D721Med (cell line): ENCODE data around the gene ARPIN.
A peak's percentile ranks its signal among the peaks of the same experiment; 100 is the strongest.
"Not testable (repeated sequence)": the region's sequence is repeated elsewhere in the genome, so short reads cannot be mapped to it uniquely, and the experiment has no call there.

ENCODE experiments used
- DNase-seq: peaks from one replicate; pipeline ENCODE4 v3.0.0; 2011; ENCODE audit warnings: low spot score; ENCODE audit not compliant: insufficient read length
- FAIRE-seq: peaks from 2 replicates; lab custom pipeline; 2011; peaks lifted over from hg19 to GRCh38; lab: Jason Lieb, UNC
- CTCF ChIP-seq: IDR thresholded peaks from 2 replicates; pipeline ENCODE4 v1.5.1; 2012; ENCODE audit warnings: mild to moderate bottlenecking, control low read depth; ENCODE audit not compliant: insufficient read depth; ENCODE audit errors: missing control alignments

ARPIN gene

DNA sequence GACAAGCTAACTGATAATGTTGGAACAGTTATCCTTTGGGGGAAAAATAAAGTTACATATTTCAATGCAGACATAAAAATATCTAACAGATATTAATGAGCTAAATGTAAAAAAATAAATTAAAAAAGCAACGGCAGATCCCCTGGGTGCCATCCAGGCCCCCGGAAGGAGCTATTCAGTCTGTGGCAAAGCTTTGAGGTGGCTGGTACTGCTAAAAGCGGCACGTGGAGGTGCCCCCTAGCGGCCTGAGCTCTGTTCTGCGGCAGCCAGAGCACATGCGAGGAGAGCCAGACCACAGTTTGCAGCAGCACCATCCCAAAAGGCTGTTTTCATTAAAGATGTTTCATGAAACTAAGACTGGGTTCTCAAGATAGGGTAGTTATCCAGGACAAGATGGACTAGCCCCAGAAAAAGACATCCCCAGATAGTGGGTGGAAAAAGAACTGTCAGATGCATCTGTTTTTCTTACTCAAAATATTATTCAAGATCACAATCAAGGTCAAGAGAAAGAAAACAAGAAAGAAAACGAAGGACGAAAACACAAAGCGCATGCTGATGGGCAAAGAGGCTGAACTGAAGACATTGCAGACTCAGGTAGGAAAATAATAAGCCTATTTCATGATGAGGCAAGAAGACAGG is 37.7 kb downstream of the ARPIN start:
- DNase-seq (peak; percentile 42), FAIRE-seq (no peak)
- peak; percentile 97 for TF ChIP-seq CTCF

GRCh38 chr15:89870688-89871288 is 42.0 kb downstream of the ARPIN start:
- TF ChIP-seq CTCF, result no peak
- no peak for FAIRE-seq
- no peak for DNase-seq

DNA sequence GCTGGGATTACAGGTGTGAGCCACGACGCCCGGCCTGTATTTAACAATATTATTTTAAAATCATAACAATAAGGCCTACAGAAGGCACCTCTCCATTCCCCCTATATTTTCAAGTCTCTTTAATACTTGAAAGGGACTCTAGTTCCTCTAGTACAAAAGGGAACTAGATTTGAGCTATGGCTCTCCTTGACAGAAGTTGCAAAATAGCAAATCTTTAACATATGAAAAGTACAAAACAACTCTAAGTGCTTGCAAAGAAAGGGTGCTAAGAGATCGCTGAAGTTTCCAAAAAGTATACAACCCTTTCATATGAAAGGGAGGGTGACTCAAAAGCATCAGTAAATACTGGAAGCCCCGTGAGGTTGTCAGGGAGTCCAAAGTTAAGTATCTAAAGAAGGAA is 42.7 kb downstream of the ARPIN start:
- FAIRE-seq, result no peak
- no peak for TF ChIP-seq CTCF
- no peak for DNase-seq

DNA sequence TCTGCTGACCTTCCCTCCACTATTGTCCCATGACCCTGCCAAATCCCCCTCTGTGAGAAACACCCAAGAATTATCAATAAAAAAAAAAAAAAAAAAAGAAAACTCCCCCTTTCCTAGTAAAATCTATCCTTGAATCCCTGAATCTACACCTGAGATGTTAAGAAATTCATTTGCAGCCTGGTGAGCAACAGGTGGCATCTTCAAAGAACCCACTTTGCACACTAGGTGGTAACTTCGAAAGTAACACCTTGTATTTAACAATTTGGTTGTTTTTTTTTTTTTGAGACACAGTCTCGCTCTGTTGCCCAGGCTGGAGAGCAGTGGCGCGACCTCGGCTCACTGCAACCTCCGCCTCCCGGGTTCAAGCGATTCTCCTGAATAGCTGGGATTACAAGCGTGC is 43.3 kb downstream of the ARPIN start:
- FAIRE-seq, DNase-seq: not testable (repeated sequence)

- DNase-seq (no peak), FAIRE-seq (no peak)
- no peak for TF ChIP-seq CTCF
Observed at GRCh38 chr15:89864958-89865739, 47.6 kb downstream of the ARPIN start.

DNA sequence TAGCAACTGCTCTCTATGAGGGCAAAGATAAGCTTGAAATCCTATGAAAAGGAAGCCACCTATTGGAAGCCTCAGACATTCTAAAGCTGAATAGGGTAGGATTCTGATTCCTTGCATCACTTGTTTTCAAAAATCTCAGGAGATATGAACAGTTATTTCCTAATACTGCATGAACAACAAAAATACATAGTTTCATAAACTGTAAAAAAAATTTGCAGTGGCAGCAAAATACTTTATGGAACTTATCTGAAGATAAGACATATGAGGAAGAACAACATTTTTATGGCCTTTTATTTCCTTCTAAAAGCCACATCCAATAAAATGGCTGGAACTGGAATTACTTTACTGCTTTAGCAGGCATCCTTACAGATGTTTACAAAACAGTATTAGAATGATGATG is 48.8 kb downstream of the ARPIN start:
- TF ChIP-seq CTCF, result no peak
- no peak for FAIRE-seq
- DNase-seq, result no peak

DNA sequence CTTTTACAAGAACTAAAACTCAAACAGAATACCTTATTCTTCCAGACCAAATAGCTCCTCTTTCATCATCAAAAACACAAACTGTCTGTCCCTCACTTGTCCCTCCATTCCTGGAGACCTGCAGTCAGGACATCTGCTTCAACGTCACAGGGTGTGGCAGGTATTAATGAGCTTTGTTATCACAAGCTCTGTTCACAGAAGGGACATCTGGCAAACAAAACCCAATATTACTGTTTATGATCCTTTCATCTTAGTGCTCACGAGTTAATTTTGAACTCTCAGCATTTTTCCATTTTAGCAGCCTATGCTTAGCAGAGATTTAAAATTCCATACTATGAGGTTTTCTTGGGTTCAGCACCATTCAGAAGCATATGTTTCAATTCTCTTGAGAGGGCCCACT is 51.9 kb downstream of the ARPIN start:
- DNase-seq (no peak), FAIRE-seq (no peak)
- no peak for TF ChIP-seq CTCF
